ENCODE data around the gene ZFC3H1. TPM values are rescaled to one million over a fixed set of nuclear protein-coding genes. Genes with fewer than 3 reads are reported as not detected.

The ZFC3H1 gene
- total RNA-seq, 1 experiment from 2014 or later: 24.4 TPM

DNA sequence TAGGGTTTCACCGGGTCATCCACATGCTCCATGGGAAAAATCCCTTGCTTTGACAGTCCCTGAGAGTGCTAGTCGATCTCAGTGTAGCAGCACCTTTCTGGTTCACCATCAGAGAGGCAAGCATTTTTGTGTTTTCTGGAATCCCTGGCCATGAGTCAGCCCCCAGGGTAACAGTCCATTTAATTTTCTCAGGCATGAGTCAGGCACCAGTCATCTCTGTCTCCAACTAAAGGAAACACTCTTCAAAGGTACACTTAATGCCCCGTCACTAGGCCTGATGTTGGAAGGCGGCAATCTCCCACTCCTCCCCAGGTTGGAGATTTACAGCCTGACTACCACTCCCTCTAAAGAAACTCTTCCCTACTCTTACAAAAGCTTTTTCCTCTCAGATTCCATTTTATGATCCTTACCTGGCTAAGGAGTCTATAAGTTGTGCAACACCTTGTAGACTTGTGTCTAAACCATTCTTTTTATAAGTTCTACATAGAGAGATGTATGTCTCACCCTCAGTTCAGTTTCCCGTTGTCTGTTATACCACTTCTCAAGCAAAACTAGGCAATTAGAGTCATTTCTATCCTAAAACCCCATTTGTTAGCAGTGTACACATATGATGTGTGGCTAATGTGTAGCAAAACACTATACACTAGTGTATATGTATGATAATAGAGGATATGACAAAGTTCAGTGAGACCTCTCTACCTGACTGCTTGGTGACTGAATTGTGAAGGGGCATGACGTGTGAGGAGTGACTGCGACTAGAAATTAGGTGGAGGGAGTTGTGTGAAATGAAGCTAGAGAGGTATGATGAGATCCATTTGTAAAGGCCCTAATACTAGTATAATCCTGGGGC, 46.9 kb upstream of the ZFC3H1 start:
- Histone ChIP-seq H2BK20ac (ENCODE audit: low read depth, low read length, poor library complexity, severe bottlenecking) (no peak overlapping the region), H4K8ac (replicated peaks; ENCODE audit: insufficient read length, low read depth, low read length) (no peak overlapping the region), H4K20me1 (ENCODE audit: control insufficient read depth, insufficient read depth, insufficient read length) (no peaks in the 10 kb centered on the region), H2BK15ac (ENCODE audit: low read depth, low read length) (no peak overlapping the region), H2BK120ac (ENCODE audit: low read depth, low read length, poor library complexity, severe bottlenecking) (no peak overlapping the region), H3K27me3 (ENCODE audit: insufficient read depth, low read length) (no peaks in the 10 kb centered on the region), H3K56ac (ENCODE audit: insufficient read length, low read depth, low read length) (no peak overlapping the region), H3K27ac (ENCODE audit: insufficient read length, low read depth, low read length) (no peak overlapping the region), H2BK12ac (ENCODE audit: insufficient read length, low read depth, low read length) (no peak overlapping the region), H2BK5ac (ENCODE audit: insufficient read length, low read length) (no peak overlapping the region), H3K9me3 (ENCODE audit: control insufficient read depth, low read depth, low read length) (no peaks in the 10 kb centered on the region), H2AK5ac (ENCODE audit: insufficient read length, low read length) (no peak overlapping the region), H3K4me2 (ENCODE audit: insufficient read depth, insufficient read length, low read length) (no peak overlapping the region), H3K4me1 (ENCODE audit: insufficient read depth, low read length) (no peaks in the 10 kb centered on the region), H3T11ph (ENCODE audit: low read length) (no peak overlapping the region), H4K5ac (ENCODE audit: insufficient read length, low read depth, low read length) (no peak overlapping the region), H3K4ac (ENCODE audit: low read depth, low read length) (no peak overlapping the region), H3K18ac (ENCODE audit: insufficient read length, low read depth, low read length) (no peak overlapping the region), H3K9ac (ENCODE audit: extremely low read depth, insufficient read length, low read length) (no peak overlapping the region), H3K23me2 (ENCODE audit: insufficient read length, low read depth, low read length, poor library complexity, severe bottlenecking) (no peaks in the 10 kb centered on the region), H3K23ac (ENCODE audit: insufficient read length, low read depth, low read length) (no peak overlapping the region), H4K91ac (ENCODE audit: insufficient read length, low read depth, low read length) (no peak overlapping the region), H3K79me1 (ENCODE audit: insufficient read depth, low read depth, low read length, poor library complexity, severe bottlenecking) (no peaks in the 10 kb centered on the region), H3K79me2 (ENCODE audit: insufficient read depth, low read length) (no peaks in the 10 kb centered on the region), H3K14ac (ENCODE audit: insufficient read depth, low read length) (no peak overlapping the region), H2AFZ (ENCODE audit: low read length) (no peak overlapping the region)
- Mint-ChIP-seq H3K27me3 (ENCODE audit: low read depth) (no peaks in the 10 kb centered on the region), H3K27ac (no peak overlapping the region), H3K36me3 (ENCODE audit: insufficient read depth in 1 of 3, low read depth in 3 of 3) (peaks cover 0 to 15% (median 9%) of the 10 kb centered on the region in 3 experiments; a peak in 5 of 7 replicates), H3K4me3 (no peak overlapping the region), H3K4me1 (peaks cover 9 to 14% of the 10 kb centered on the region in 2 experiments; a peak in 3 of 4 replicates), H3K9me3 (peaks cover 18 to 30% of the 10 kb centered on the region in 2 experiments)
- no CpG with 5 or more reads among the region's 7 CpGs for WGBS (ENCODE audit: extremely low coverage, insufficient read length, low lambda C conversion rate)
- TF ChIP-seq, protein P1, sequence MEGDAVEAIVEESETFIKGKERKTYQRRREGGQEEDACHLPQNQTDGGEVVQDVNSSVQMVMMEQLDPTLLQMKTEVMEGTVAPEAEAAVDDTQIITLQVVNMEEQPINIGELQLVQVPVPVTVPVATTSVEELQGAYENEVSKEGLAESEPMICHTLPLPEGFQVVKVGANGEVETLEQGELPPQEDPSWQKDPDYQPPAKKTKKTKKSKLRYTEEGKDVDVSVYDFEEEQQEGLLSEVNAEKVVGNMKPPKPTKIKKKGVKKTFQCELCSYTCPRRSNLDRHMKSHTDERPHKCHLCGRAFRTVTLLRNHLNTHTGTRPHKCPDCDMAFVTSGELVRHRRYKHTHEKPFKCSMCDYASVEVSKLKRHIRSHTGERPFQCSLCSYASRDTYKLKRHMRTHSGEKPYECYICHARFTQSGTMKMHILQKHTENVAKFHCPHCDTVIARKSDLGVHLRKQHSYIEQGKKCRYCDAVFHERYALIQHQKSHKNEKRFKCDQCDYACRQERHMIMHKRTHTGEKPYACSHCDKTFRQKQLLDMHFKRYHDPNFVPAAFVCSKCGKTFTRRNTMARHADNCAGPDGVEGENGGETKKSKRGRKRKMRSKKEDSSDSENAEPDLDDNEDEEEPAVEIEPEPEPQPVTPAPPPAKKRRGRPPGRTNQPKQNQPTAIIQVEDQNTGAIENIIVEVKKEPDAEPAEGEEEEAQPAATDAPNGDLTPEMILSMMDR (conservative IDR thresholded peaks at IDR 0.05): no peak
- no peak for DNase-seq
